Tongue (tissue), 2 donors: ENCODE results near the gene MAU2. TPM values are rescaled to one million over a fixed set of nuclear protein-coding genes. Genes with fewer than 3 reads are reported as not detected.
A peak's percentile ranks its signal among the peaks of the same experiment; 100 is the strongest.

Experiments used
- DNase-seq: peaks from one replicate; pipeline ENCODE4 v3.0.0-alpha.2; 2015
- total RNA-seq: library from RNA; depleted of rRNA; stranded (reverse); fragments of >200 nt; gene quantifications from one replicate; pipeline ENCODE4 v1.2.3, GENCODE V29; 2014

MAU2 gene
- 59.6 TPM for total RNA-seq

- DNase-seq = peak; percentile 96
Measured at GRCh38 chr19:19320361-19321140, at the start of gene MAU2, which contains the start of gene SUGP1. MAU2 (plus strand) TSS chr19:19320829; CDS start chr19:19320860, 31 bp downstream. SUGP1 (minus strand) TSS chr19:19320509; CDS start chr19:19320496, 13 bp downstream.

GRCh38 chr19:19271828-19272599, 48.6 kb upstream of the MAU2 start:
- DNase-seq = no peak

- DNase-seq = peak; percentile 87
Measured at GRCh38 chr19:19274146-19274545, 46.5 kb upstream of the MAU2 start.

GRCh38 chr19:19274716-19275565, 45.7 kb upstream of the MAU2 start:
- DNase-seq = peak; percentile 36

- no peak for DNase-seq
Measured at GRCh38 chr19:19276386-19276785, 44.2 kb upstream of the MAU2 start.

- DNase-seq = no peak
Measured at GRCh38 chr19:19276851-19277250, 43.8 kb upstream of the MAU2 start.

- DNase-seq = peak; percentile 17
Measured at GRCh38 chr19:19278315-19278714, 42.3 kb upstream of the MAU2 start.

GRCh38 chr19:19279062-19279612, 41.5 kb upstream of the MAU2 start:
- DNase-seq = no peak

GRCh38 chr19:19279853-19280252, 40.8 kb upstream of the MAU2 start:
- no peak for DNase-seq

- DNase-seq = peak; percentile 85
Measured at GRCh38 chr19:19280561-19280960, 40.1 kb upstream of the MAU2 start.

- DNase-seq = no peak
Measured at GRCh38 chr19:19285686-19286085, 34.9 kb upstream of the MAU2 start.

- DNase-seq = no peak
Measured at GRCh38 chr19:19292607-19293006, 28.0 kb upstream of the MAU2 start.

GRCh38 chr19:19294914-19295313, 25.7 kb upstream of the MAU2 start:
- no peak for DNase-seq

GRCh38 chr19:19296953-19297689, 23.5 kb upstream of the MAU2 start:
- no peak for DNase-seq

GRCh38 chr19:19297759-19298158, 22.9 kb upstream of the MAU2 start:
- no peak for DNase-seq

GRCh38 chr19:19300613-19301012, 20.0 kb upstream of the MAU2 start:
- DNase-seq = no peak

GRCh38 chr19:19303411-19303810, 17.2 kb upstream of the MAU2 start:
- no peak for DNase-seq

GRCh38 chr19:19304186-19304965, 16.3 kb upstream of the MAU2 start:
- DNase-seq = peak; percentile 32

GRCh38 chr19:19305066-19305465, 15.6 kb upstream of the MAU2 start:
- DNase-seq = no peak

- DNase-seq = no peak
Measured at GRCh38 chr19:19305696-19306095, 14.9 kb upstream of the MAU2 start.

GRCh38 chr19:19306191-19306590, 14.4 kb upstream of the MAU2 start:
- DNase-seq = no peak
